HG02642 (cell line): Measurements from ENCODE around the gene JOSD2.

Experiments
- ATAC-seq: cut with Tn5 transposase; IDR thresholded peaks from one replicate; pipeline ENCODE4 v1.9.1; 2021; ENCODE audit warnings: mild to moderate bottlenecking; ENCODE audit not compliant: unreplicated experiment, poor library complexity

Gene JOSD2

GRCh38 chr19:50496189-50497021, 14.6 kb downstream of the JOSD2 start:
- no peak for ATAC-seq

GRCh38 chr19:50495020-50495531, 15.9 kb downstream of the JOSD2 start:
- no peak for ATAC-seq

GRCh38 chr19:50494186-50495019, 16.6 kb downstream of the JOSD2 start:
- ATAC-seq: no peak

- ATAC-seq: no peak
Observed at GRCh38 chr19:50493171-50493570, 17.8 kb downstream of the JOSD2 start.

GRCh38 chr19:50492303-50493052, 18.5 kb downstream of the JOSD2 start:
- no peak for ATAC-seq

- ATAC-seq: no peak
Observed at GRCh38 chr19:50490991-50491472, 20.0 kb downstream of the JOSD2 start.

- ATAC-seq: no peak
Observed at GRCh38 chr19:50490411-50490811, 20.6 kb downstream of the JOSD2 start.

- no peak for ATAC-seq
Observed at GRCh38 chr19:50489461-50490011, 21.5 kb downstream of the JOSD2 start.

- ATAC-seq: no peak
Observed at GRCh38 chr19:50488389-50489194, 22.4 kb downstream of the JOSD2 start.

GRCh38 chr19:50486823-50487515, 24.0 kb downstream of the JOSD2 start:
- ATAC-seq: no peak

- no peak for ATAC-seq
Observed at GRCh38 chr19:50485284-50485955, 25.6 kb downstream of the JOSD2 start.

- no peak for ATAC-seq
Observed at GRCh38 chr19:50482916-50483315, 28.1 kb downstream of the JOSD2 start.

GRCh38 chr19:50482271-50482855, 28.6 kb downstream of the JOSD2 start:
- ATAC-seq: no peak

GRCh38 chr19:50481351-50482149, 29.4 kb downstream of the JOSD2 start:
- no peak for ATAC-seq

GRCh38 chr19:50480281-50481111, 30.5 kb downstream of the JOSD2 start:
- no peak for ATAC-seq

GRCh38 chr19:50479761-50480251, 31.2 kb downstream of the JOSD2 start:
- ATAC-seq: no peak
